Smooth muscle cell (in vitro differentiated cells): Measurements from ENCODE around the gene FAM131C. TPM values are rescaled to one million over a fixed set of nuclear protein-coding genes. Genes with fewer than 3 reads are reported as not detected.

Experiments
- DNase-seq: peaks from one replicate; lab custom pipeline; 2025; ENCODE audit not compliant: unreplicated experiment; lab: John Stamatoyannopoulos, UW
- H2AFZ ChIP-seq: fragments of 200-600 bp; sonication (generic); 2 replicates; pipeline ENCODE4 v1.6.0; 2016; ENCODE audit warnings: antibody characterized with exemption, low read depth, mild to moderate bottlenecking
- H3F3A ChIP-seq: fragments of 200-600 bp; sonication (generic); 2 replicates; pipeline ENCODE4 v1.6.0; 2017; ENCODE audit warnings: antibody characterized with exemption, low read depth
- H3K27ac ChIP-seq: fragments of 200-600 bp; sonication (generic); 2 replicates; pipeline ENCODE4 v1.5.1; 2016; ENCODE audit warnings: low read depth, mild to moderate bottlenecking
- H3K27me3 ChIP-seq: fragments of 200-600 bp; sonication (generic); 2 replicates; pipeline ENCODE4 v1.6.1; 2016; ENCODE audit warnings: low read depth, mild to moderate bottlenecking
- H3K36me3 ChIP-seq: fragments of 200-600 bp; sonication (generic); 2 replicates; pipeline ENCODE4 v1.5.1; 2016; ENCODE audit warnings: low read depth
- H3K4me1 ChIP-seq: fragments of 200-600 bp; sonication (generic); 2 replicates; pipeline ENCODE4 v1.5.1; 2016; ENCODE audit warnings: low read depth
- H3K4me2 ChIP-seq: fragments of 200-600 bp; sonication (generic); 2 replicates; pipeline ENCODE4 v1.6.0; 2016; ENCODE audit warnings: mild to moderate bottlenecking
- H3K4me3 ChIP-seq: fragments of 200-600 bp; sonication (generic); 2 replicates; pipeline ENCODE4 v1.5.1; 2016; ENCODE audit warnings: mild to moderate bottlenecking
- H3K79me2 ChIP-seq: fragments of 200-600 bp; sonication (generic); 2 replicates; pipeline ENCODE4 v1.6.0; 2016; ENCODE audit warnings: low read depth, mild to moderate bottlenecking
- H3K9ac ChIP-seq: fragments of 200-600 bp; sonication (generic); 2 replicates; pipeline ENCODE4 v1.6.0; 2016; ENCODE audit warnings: low read depth
- H3K9me3 ChIP-seq: fragments of 200-600 bp; sonication (generic); replicated peaks from 2 replicates; pipeline ENCODE4 v1.5.1; 2016; ENCODE audit warnings: low read depth
- H4K20me1 ChIP-seq: fragments of 200-600 bp; sonication (generic); 2 replicates; pipeline ENCODE4 v1.6.0; 2016; ENCODE audit warnings: low read depth
- CTCF ChIP-seq: fragments of 200-600 bp; sonication (generic); IDR thresholded peaks from 2 replicates; pipeline ENCODE4 v1.5.1; 2017; ENCODE audit warnings: borderline replicate concordance, mild to moderate bottlenecking, antibody characterized with exemption; ENCODE audit not compliant: insufficient read depth, poor library complexity, severe bottlenecking
- WGBS: methylation state at CpG from one replicate; pipeline ENCODE4 v1.1.7; 2016; ENCODE audit warnings: low lambda C conversion rate; 5-methylcytosine and 5-hydroxymethylcytosine counted together
- polyA plus RNA-seq: library from polyadenylated mRNA; unstranded; fragments of >200 nt; fragmentation: Nextera tagmentation; extraction: Ambion mirVana; gene quantifications from 2 replicates; pipeline ENCODE4 v1.2.1, GENCODE V29; 2016
- total RNA-seq: library from RNA; depleted of rRNA; stranded (reverse); fragments of >200 nt; gene quantifications from 2 replicates; pipeline ENCODE4 v1.2.3, GENCODE V29; 2014

FAM131C gene
- total and polyA plus RNA-seq, 2 experiments from 2014 or later = 1.4 to 1.5 TPM

GRCh38 chr1:16118706-16119105, 45.3 kb upstream of the FAM131C start:
- no peaks in the 10 kb centered on the region for H3K27me3 ChIP-seq
- no peaks in the 10 kb centered on the region for H3K79me2 ChIP-seq
- no peak overlapping the region for H3K27ac ChIP-seq
- H3K4me2 ChIP-seq = no peak overlapping the region
- 73% methylated on average over 9 of the region's 9 CpGs for WGBS
- H3K9ac ChIP-seq = no peak overlapping the region
- no peaks in the 10 kb centered on the region for H3K9me3 ChIP-seq
- peaks cover 39% of the 10 kb centered on the region for H3K4me1 ChIP-seq
- no peak overlapping the region for H2AFZ ChIP-seq
- no peak for DNase-seq
- no peak for TF ChIP-seq CTCF
- H4K20me1 ChIP-seq = peaks cover 21% of the 10 kb centered on the region
- no peaks in the 10 kb centered on the region for H3K36me3 ChIP-seq
- H3K4me3 ChIP-seq = no peak overlapping the region
- peaks cover 3% of the 10 kb centered on the region for H3F3A ChIP-seq

GRCh38 chr1:16117936-16118335, 44.5 kb upstream of the FAM131C start:
- TF ChIP-seq CTCF = no peak
- Histone ChIP-seq H3K4me2 (no peak overlapping the region), H3K9me3 (no peaks in the 10 kb centered on the region), H2AFZ (no peak overlapping the region), H4K20me1 (peaks cover 14% of the 10 kb centered on the region), H3K79me2 (no peaks in the 10 kb centered on the region), H3K36me3 (no peaks in the 10 kb centered on the region), H3F3A (peaks cover 3% of the 10 kb centered on the region), H3K27ac (no peak overlapping the region), H3K9ac (no peak overlapping the region), H3K27me3 (no peaks in the 10 kb centered on the region), H3K4me1 (peaks cover 39% of the 10 kb centered on the region), H3K4me3 (no peak overlapping the region)
- 91% methylated on average over 8 of the region's 8 CpGs for WGBS
- no peak for DNase-seq

- Histone ChIP-seq H3K27me3 (no peaks in the 10 kb centered on the region), H3F3A (peaks cover 3% of the 10 kb centered on the region), H3K27ac (no peak overlapping the region), H3K9me3 (no peaks in the 10 kb centered on the region), H3K4me3 (no peak overlapping the region), H3K4me1 (peaks cover 43% of the 10 kb centered on the region), H4K20me1 (peaks cover 8% of the 10 kb centered on the region), H3K4me2 (no peak overlapping the region), H3K9ac (no peak overlapping the region), H3K79me2 (no peaks in the 10 kb centered on the region), H2AFZ (no peak overlapping the region), H3K36me3 (no peaks in the 10 kb centered on the region)
- no peak for DNase-seq
- no peak for TF ChIP-seq CTCF
- WGBS = 55% methylated on average over 6 of the region's 6 CpGs
Observed at GRCh38 chr1:16117369-16117768, 43.9 kb upstream of the FAM131C start.

- TF ChIP-seq CTCF = no peak
- Histone ChIP-seq H3F3A (no peaks in the 10 kb centered on the region), H3K79me2 (no peaks in the 10 kb centered on the region), H3K9ac (no peak overlapping the region), H2AFZ (no peak overlapping the region), H3K9me3 (no peaks in the 10 kb centered on the region), H4K20me1 (peaks cover under 1% of the 10 kb centered on the region), H3K4me1 (peaks cover 50% of the 10 kb centered on the region), H3K4me3 (no peak overlapping the region), H3K27me3 (no peaks in the 10 kb centered on the region), H3K27ac (no peak overlapping the region), H3K4me2 (no peak overlapping the region), H3K36me3 (no peaks in the 10 kb centered on the region)
- DNase-seq = no peak
- 82% methylated on average over 8 of the region's 8 CpGs for WGBS
Observed at GRCh38 chr1:16116625-16117024, 43.2 kb upstream of the FAM131C start.
